ENCODE results near the gene TBCD.

- TF ChIP-seq CBFB (CRISPR knock-in tag; IDR thresholded peaks at IDR 0.05), result no peak
- no peak for TF ChIP-seq POLR2AphosphoS5 (IDR thresholded peaks at IDR 0.05; ENCODE audit: control insufficient read depth, insufficient read depth, low read depth, low read length)
- no peak for TF ChIP-seq CTCF (IDR thresholded peaks at IDR 0.05 in 2 of 3, conservative IDR thresholded peaks at IDR 0.05 in 1 of 3; ENCODE audit: insufficient read depth in 2 of 3, low read depth in 1 of 3, low read length in 3 of 3)
- TF ChIP-seq MEF2A (IDR thresholded peaks at IDR 0.05; ENCODE audit: control insufficient read depth, low read depth, low read length), result no peak
- TF ChIP-seq E2F5 (CRISPR knock-in tag; IDR thresholded peaks at IDR 0.05), result no peak
- no peak for TF ChIP-seq HBP1 (CRISPR knock-in tag; IDR thresholded peaks at IDR 0.05)
- no peak for TF ChIP-seq KLF10 (CRISPR knock-in tag; IDR thresholded peaks at IDR 0.05)
- TF ChIP-seq ZNF79 (CRISPR knock-in tag; IDR thresholded peaks at IDR 0.05; ENCODE audit: low read depth), result no peak
- TF ChIP-seq IRF1 (CRISPR knock-in tag; IDR thresholded peaks at IDR 0.05; ENCODE audit: borderline replicate concordance), result no peak
- no peak for TF ChIP-seq SETDB1 (IDR thresholded peaks at IDR 0.05; ENCODE audit: low read length)
- no peak for TF ChIP-seq CHD1 (IDR thresholded peaks at IDR 0.05; ENCODE audit: low read length)
- no peak for TF ChIP-seq NR2C1 (IDR thresholded peaks at IDR 0.05)
- TF ChIP-seq NR2C1 (tag; IDR thresholded peaks at IDR 0.05), result no peak
- TF ChIP-seq TCF7L2 (IDR thresholded peaks at IDR 0.05; ENCODE audit: low read depth, low read length), result no peak
- TF ChIP-seq GATA2 (CRISPR knock-in tag; IDR thresholded peaks at IDR 0.05), result no peak
Measured at GRCh38 chr17:82841921-82842596, 90.2 kb downstream of the TBCD start.
